ENCODE data around the gene SERPINB12. TPM values are rescaled to one million over a fixed set of nuclear protein-coding genes. Genes with fewer than 3 reads are reported as not detected.

SERPINB12 gene
- total and polyA plus RNA-seq, 2 of the 4 experiments (the other 2 are of a cell fraction), result not detected

GRCh38 chr18:63551769-63552168 is 9.6 kb downstream of the SERPINB12 start:
- dilution Hi-C loops (cut with HindIII; ENCODE audit: low sequenced_read_pairs, unreplicated experiment), result no loop called here
- Histone ChIP-seq H3K79me1 (ENCODE audit: low read depth in 1 of 2, low read length in 2 of 2) (no peaks in the 10 kb centered on the region), H4K91ac (ENCODE audit: insufficient read depth, low read depth, low read length) (no peak overlapping the region), H3K14ac (replicated peaks; ENCODE audit: low read depth, low read length) (no peak overlapping the region), H3K4me1 (ENCODE audit: control insufficient read depth, insufficient read depth, low read length) (no peaks in the 10 kb centered on the region), H4K20me1 (ENCODE audit: insufficient read depth, low read length) (no peaks in the 10 kb centered on the region), H3K23ac (ENCODE audit: low read depth, low read length) (no peak overlapping the region), H2AK9ac (replicated peaks; ENCODE audit: low read depth, low read length, poor library complexity) (no peak overlapping the region), H3K18ac (ENCODE audit: low read depth, low read length) (no peak overlapping the region), H2BK5ac (ENCODE audit: low read depth, low read length, poor library complexity, severe bottlenecking) (no peak overlapping the region), H3K27me3 (ENCODE audit: control insufficient read depth, insufficient read depth, low read length) (peaks cover 3% of the 10 kb centered on the region; the same call in 1 of the 2 replicates), H2AFZ (replicated peaks; ENCODE audit: low read length, poor library complexity) (no peak overlapping the region), H3K36me3 (ENCODE audit: control insufficient read depth, insufficient read depth, low read length) (no peaks in the 10 kb centered on the region), H3K4me2 (ENCODE audit: low read depth, low read length) (no peak overlapping the region), H2BK20ac (ENCODE audit: low read depth, low read length) (no peak overlapping the region), H3K9me3 (ENCODE audit: control insufficient read depth, insufficient read depth, low read length) (no peaks in the 10 kb centered on the region), H3K4ac (ENCODE audit: low read depth, low read length) (no peak overlapping the region), H3K27ac (ENCODE audit: insufficient read depth, low read length) (no peak overlapping the region), H2BK120ac (ENCODE audit: low read depth, low read length) (no peak overlapping the region), H2AK5ac (ENCODE audit: low read depth, low read length) (no peak overlapping the region), H3K4me3 (ENCODE audit: insufficient read depth, low read depth, low read length) (no peak overlapping the region), H3K56ac (ENCODE audit: extremely low read depth, insufficient read depth, low read length) (no peak overlapping the region), H3K9me1 (ENCODE audit: insufficient read depth, low read length) (no peaks in the 10 kb centered on the region), H2BK15ac (ENCODE audit: low read depth, low read length) (no peak overlapping the region), H3K9ac (ENCODE audit: low read depth, low read length) (no peak overlapping the region), H4K8ac (ENCODE audit: low read depth in 2 of 2, low read length in 2 of 2) (no peak overlapping the region), H4K5ac (ENCODE audit: low read depth, low read length) (no peak overlapping the region)
- ChIA-PET CTCF (no interaction called here), POLR2A (ENCODE audit: unreplicated experiment) (no interaction called here)
- no peak for ATAC-seq (ENCODE audit: low read depth)
- BruUV-seq (replicated peaks), result no TSS peak
- in situ Hi-C loops (cut with MboI; ENCODE audit: low sequenced_read_pairs), result no loop called here
- intact Hi-C loops (cut with micrococcal nuclease), result no loop called here
- no peak for DNase-seq
- WGBS, 2 experiments (ENCODE audit: extremely low coverage in 2 of 2, insufficient read length in 1 of 2), result no CpG with 5 or more reads among the region's 3 CpGs
- TF ChIP-seq CEBPB (IDR thresholded peaks at IDR 0.05; ENCODE audit: low read depth, low read length) (no peak), MAFK (IDR thresholded peaks at IDR 0.05; ENCODE audit: low read depth, low read length) (no peak)

Data from IMR-90 (cell line).